ENCODE results near the gene SLC25A47.

The SLC25A47 gene

DNA sequence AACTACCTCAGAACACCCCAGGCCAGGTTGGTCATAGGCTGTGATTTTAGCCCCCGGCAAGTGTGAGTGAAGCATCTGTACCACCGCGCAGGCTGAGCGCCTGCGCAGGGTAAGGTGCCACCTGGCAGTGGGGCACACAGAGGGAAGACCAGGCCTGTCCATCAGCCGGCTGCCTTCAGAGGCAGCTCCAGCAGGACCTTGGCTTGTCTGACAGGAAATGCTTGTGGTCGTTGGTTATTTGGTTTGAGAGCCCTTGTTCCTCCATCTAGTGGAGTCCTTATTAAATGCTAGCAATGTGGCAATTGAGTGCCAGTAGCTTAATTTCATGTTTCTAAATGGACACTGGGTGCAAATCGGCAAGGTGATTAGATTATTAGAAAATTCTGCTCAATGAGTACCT lies 44.4 kb upstream of the SLC25A47 start:
- Histone ChIP-seq H3K4me3 (ENCODE audit: low read depth, low read length, poor library complexity, severe bottlenecking) (no peak overlapping the region), H3K79me2 (ENCODE audit: insufficient read depth, low read length) (peaks cover 23% of the 10 kb centered on the region), H4K20me1 (ENCODE audit: insufficient read depth, low read length) (no peaks in the 10 kb centered on the region), H3F3A (ENCODE audit: insufficient read depth, low read length) (no peaks in the 10 kb centered on the region), H3K9ac (ENCODE audit: low read length) (no peak overlapping the region), H3K4me2 (ENCODE audit: low read length) (no peak overlapping the region), H3K36me3 (ENCODE audit: insufficient read depth, low read length) (peaks cover 79% of the 10 kb centered on the region; the same call in 1 of the 2 replicates), H3K9me2 (ENCODE audit: low read depth, low read length) (no peaks in the 10 kb centered on the region), H3K4me1 (ENCODE audit: insufficient read depth, low read length, severe bottlenecking) (no peaks in the 10 kb centered on the region), H3K27ac (ENCODE audit: low read depth, low read length, poor library complexity, severe bottlenecking) (no peak overlapping the region), H3K27me3 (ENCODE audit: insufficient read depth, low read length) (no peaks in the 10 kb centered on the region), H2AFZ (ENCODE audit: low read length) (no peak overlapping the region), H3K9me3 (ENCODE audit: low read length) (no peaks in the 10 kb centered on the region)
- TF ChIP-seq, protein P1, sequence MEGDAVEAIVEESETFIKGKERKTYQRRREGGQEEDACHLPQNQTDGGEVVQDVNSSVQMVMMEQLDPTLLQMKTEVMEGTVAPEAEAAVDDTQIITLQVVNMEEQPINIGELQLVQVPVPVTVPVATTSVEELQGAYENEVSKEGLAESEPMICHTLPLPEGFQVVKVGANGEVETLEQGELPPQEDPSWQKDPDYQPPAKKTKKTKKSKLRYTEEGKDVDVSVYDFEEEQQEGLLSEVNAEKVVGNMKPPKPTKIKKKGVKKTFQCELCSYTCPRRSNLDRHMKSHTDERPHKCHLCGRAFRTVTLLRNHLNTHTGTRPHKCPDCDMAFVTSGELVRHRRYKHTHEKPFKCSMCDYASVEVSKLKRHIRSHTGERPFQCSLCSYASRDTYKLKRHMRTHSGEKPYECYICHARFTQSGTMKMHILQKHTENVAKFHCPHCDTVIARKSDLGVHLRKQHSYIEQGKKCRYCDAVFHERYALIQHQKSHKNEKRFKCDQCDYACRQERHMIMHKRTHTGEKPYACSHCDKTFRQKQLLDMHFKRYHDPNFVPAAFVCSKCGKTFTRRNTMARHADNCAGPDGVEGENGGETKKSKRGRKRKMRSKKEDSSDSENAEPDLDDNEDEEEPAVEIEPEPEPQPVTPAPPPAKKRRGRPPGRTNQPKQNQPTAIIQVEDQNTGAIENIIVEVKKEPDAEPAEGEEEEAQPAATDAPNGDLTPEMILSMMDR (IDR thresholded peaks at IDR 0.05; ENCODE audit: low read length) = no peak
- TF ChIP-seq EZH2 (IDR thresholded peaks at IDR 0.05; ENCODE audit: borderline replicate concordance, low read length) = no peak

DNA sequence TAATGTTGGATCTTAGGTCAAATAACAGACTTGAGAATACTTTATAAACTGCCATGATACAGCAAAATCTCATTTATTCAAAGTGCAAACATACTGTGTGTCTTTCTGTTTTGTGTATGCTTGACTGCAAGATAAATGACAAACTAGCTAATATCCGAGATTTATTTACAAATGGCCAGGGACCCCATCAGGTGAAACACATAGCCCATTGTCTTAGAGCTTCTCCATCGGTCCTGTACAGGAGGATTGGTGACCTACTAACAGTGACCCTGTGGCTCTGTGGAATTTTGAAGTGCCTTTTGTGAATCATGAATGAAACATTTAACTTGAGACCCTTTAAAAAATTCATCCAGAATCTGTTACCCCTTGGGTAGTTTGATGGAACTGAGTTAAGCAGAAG lies 44.0 kb upstream of the SLC25A47 start:
- Histone ChIP-seq H3K9me3 (ENCODE audit: low read length) (no peaks in the 10 kb centered on the region), H4K20me1 (ENCODE audit: insufficient read depth, low read length) (no peaks in the 10 kb centered on the region), H3F3A (ENCODE audit: insufficient read depth, low read length) (no peaks in the 10 kb centered on the region), H3K9ac (ENCODE audit: low read length) (no peak overlapping the region), H3K4me1 (ENCODE audit: insufficient read depth, low read length, severe bottlenecking) (peaks cover under 1% of the 10 kb centered on the region), H3K4me3 (ENCODE audit: low read depth, low read length, poor library complexity, severe bottlenecking) (no peak overlapping the region), H3K79me2 (ENCODE audit: insufficient read depth, low read length) (peaks cover 18% of the 10 kb centered on the region), H2AFZ (ENCODE audit: low read length) (no peak overlapping the region), H3K4me2 (ENCODE audit: low read length) (no peak overlapping the region), H3K9me2 (ENCODE audit: low read depth, low read length) (no peaks in the 10 kb centered on the region), H3K27me3 (ENCODE audit: insufficient read depth, low read length) (no peaks in the 10 kb centered on the region), H3K27ac (ENCODE audit: low read depth, low read length, poor library complexity, severe bottlenecking) (no peak overlapping the region), H3K36me3 (ENCODE audit: insufficient read depth, low read length) (peaks cover 75% of the 10 kb centered on the region; the same call in 1 of the 2 replicates)
- TF ChIP-seq EZH2 (IDR thresholded peaks at IDR 0.05; ENCODE audit: borderline replicate concordance, low read length) = no peak
- TF ChIP-seq, protein P1 (IDR thresholded peaks at IDR 0.05; ENCODE audit: low read length) = no peak

DNA sequence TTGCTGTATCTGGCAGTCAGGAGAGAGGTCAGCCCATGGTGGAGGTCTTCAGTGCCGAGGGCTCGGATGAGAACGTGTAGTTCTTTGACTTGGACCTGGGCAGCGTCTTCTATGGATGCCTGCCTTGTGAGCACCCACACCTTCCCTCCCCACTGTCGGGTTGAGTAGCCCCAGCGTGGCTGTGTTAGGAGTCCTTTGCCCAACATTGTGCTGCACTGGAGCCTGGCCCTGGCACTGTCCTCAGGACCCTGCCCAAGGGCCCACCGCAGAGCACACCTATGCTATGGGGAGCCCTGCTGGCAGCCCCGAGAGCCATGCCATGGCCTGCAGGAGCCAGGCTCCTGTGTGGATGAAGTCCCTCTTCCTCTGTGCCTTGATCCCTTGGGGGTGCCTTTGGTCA lies 43.6 kb upstream of the SLC25A47 start:
- H3K27ac ChIP-seq (ENCODE audit: low read depth, low read length, poor library complexity, severe bottlenecking) = no peak overlapping the region

More for the DNA sequence above, 43.6 kb upstream of the SLC25A47 start:
- no peaks in the 10 kb centered on the region for H3K9me3 ChIP-seq (ENCODE audit: low read length)
- no peaks in the 10 kb centered on the region for H4K20me1 ChIP-seq (ENCODE audit: insufficient read depth, low read length)
- H3K27me3 ChIP-seq (ENCODE audit: insufficient read depth, low read length) = no peaks in the 10 kb centered on the region
- H3K36me3 ChIP-seq (ENCODE audit: insufficient read depth, low read length) = peaks cover 71% of the 10 kb centered on the region; the same call in 1 of the 2 replicates
- no peak overlapping the region for H2AFZ ChIP-seq (ENCODE audit: low read length)
- peaks cover 14% of the 10 kb centered on the region for H3K79me2 ChIP-seq (ENCODE audit: insufficient read depth, low read length)
- H3F3A ChIP-seq (ENCODE audit: insufficient read depth, low read length) = no peaks in the 10 kb centered on the region
- peaks cover 5% of the 10 kb centered on the region for H3K4me1 ChIP-seq (ENCODE audit: insufficient read depth, low read length, severe bottlenecking)
- H3K4me2 ChIP-seq (ENCODE audit: low read length) = no peak overlapping the region
- no peak overlapping the region for H3K4me3 ChIP-seq (ENCODE audit: low read depth, low read length, poor library complexity, severe bottlenecking)
- no peaks in the 10 kb centered on the region for H3K9me2 ChIP-seq (ENCODE audit: low read depth, low read length)
- TF ChIP-seq EZH2 (IDR thresholded peaks at IDR 0.05; ENCODE audit: borderline replicate concordance, low read length) = no peak
- TF ChIP-seq, protein P1 (IDR thresholded peaks at IDR 0.05; ENCODE audit: low read length) = no peak
- no peak overlapping the region for H3K9ac ChIP-seq (ENCODE audit: low read length)
